Bronchial smooth muscle cell (primary cell): ENCODE data around the gene ZNF345. TPM values are rescaled to one million over a fixed set of nuclear protein-coding genes. Genes with fewer than 3 reads are reported as not detected.

ENCODE experiments used
- total RNA-seq: library from RNA; depleted of rRNA; stranded (reverse); fragments of >200 nt; gene quantifications from 2 replicates; pipeline ENCODE4 v1.2.1, GENCODE V29; 2014

The ZNF345 gene
- 3.2 and 4.0 TPM in 2 replicates for total RNA-seq

GRCh38 chr19:36850559-36851442 is at the start of gene ZNF345:
Gene ZNF345, plus strand, starts transcription at chr19:36850876. Its CDS starts 25,955 bp downstream, at chr19:36876831.

GRCh38 chr19:36837906-36838783 is 12.5 kb upstream of the ZNF345 start, which contains the start of gene ZNF790:
Gene ZNF790, minus strand, starts transcription at chr19:36838387. Its CDS starts 12,768 bp downstream, at chr19:36825619.

GRCh38 chr19:36915992-36916830 is 65.5 kb downstream of the ZNF345 start, which contains the start of the genes ZNF568 and ZNF829:
Gene ZNF568, plus strand, starts transcription at chr19:36916332. Its CDS starts 6,439 bp downstream, at chr19:36922771.
Gene ZNF829, minus strand, starts transcription at chr19:36916291. Its CDS starts 1,124 bp downstream, at chr19:36915167.

Other genes starting within 250 kb of the ZNF345 start
- gene ZNF382, start 245.6 kb upstream of the ZNF345 start, total RNA-seq, result 3.5 and 9.0 TPM in 2 replicates
- gene ZNF461, start 184.0 kb upstream of the ZNF345 start, total RNA-seq, result 13.9 and 17.6 TPM in 2 replicates
- 3.9 and 6.7 TPM in 2 replicates for gene ZNF567, start 163.3 kb upstream of the ZNF345 start, total RNA-seq
- 1.3 TPM in 2 replicates for gene ZNF850, start 78.1 kb upstream of the ZNF345 start, total RNA-seq
- 7.4 and 8.8 TPM in 2 replicates for gene ZNF790, start 12.5 kb upstream of the ZNF345 start, total RNA-seq
- 2.1 and 2.5 TPM in 2 replicates for gene ZNF829, start 65.4 kb downstream of the ZNF345 start, total RNA-seq
- gene ZNF568, start 65.5 kb downstream of the ZNF345 start, total RNA-seq, result 23.3 and 24.7 TPM in 2 replicates
- 8.8 and 9.1 TPM in 2 replicates for gene ZNF420, start 227.6 kb downstream of the ZNF345 start, total RNA-seq